ENCODE measurements around the gene ADM5. TPM values are rescaled to one million over a fixed set of nuclear protein-coding genes. Genes with fewer than 3 reads are reported as not detected.
A peak's percentile ranks its signal among the peaks of the same experiment; 100 is the strongest.

Gene ADM5
- total and polyA plus RNA-seq, 5 donors from 2014 or later: 0.10 to 1.7 (median 0.34) TPM; not detected in 2

- Histone ChIP-seq H3K27me3 (ENCODE audit: control insufficient read depth, insufficient read depth, low read length) (no peaks in the 10 kb centered on the region), H3K4me1 (ENCODE audit: control insufficient read depth, insufficient read depth, low read length, poor library complexity, severe bottlenecking) (no peaks in the 10 kb centered on the region), H3K36me3 (ENCODE audit: control insufficient read depth, insufficient read depth, low read length) (peaks cover 47% of the 10 kb centered on the region), H3K9me3 (ENCODE audit: control insufficient read depth in 2 of 2, low read length in 2 of 2) (no peaks in the 10 kb centered on the region), H3K4me3 (ENCODE audit: low read depth, low read length) (no peak overlapping the region), H3K27ac (ENCODE audit: insufficient read depth, low read length, poor library complexity, severe bottlenecking) (no peak overlapping the region)
- H3K27me3 Mint-ChIP-seq: no peaks in the 10 kb centered on the region
- peaks cover 0 to 2% (median 0%) of the 10 kb centered on the region in 7 donors for H3K9me3 Mint-ChIP-seq
- no peak for ATAC-seq (ENCODE audit: low read depth in 2 of 2)
- H3K36me3 Mint-ChIP-seq: peaks cover 16% of the 10 kb centered on the region
- no peak overlapping the region for H3K27ac Mint-ChIP-seq
- no peak for DNase-seq
- no peak overlapping the region for H3K4me3 Mint-ChIP-seq
- H3K4me1 Mint-ChIP-seq: peaks cover 0 to 17% (median 0%) of the 10 kb centered on the region in 4 donors
Measured at GRCh38 chr19:49655570-49656455, 33.6 kb upstream of the ADM5 start.

DNA sequence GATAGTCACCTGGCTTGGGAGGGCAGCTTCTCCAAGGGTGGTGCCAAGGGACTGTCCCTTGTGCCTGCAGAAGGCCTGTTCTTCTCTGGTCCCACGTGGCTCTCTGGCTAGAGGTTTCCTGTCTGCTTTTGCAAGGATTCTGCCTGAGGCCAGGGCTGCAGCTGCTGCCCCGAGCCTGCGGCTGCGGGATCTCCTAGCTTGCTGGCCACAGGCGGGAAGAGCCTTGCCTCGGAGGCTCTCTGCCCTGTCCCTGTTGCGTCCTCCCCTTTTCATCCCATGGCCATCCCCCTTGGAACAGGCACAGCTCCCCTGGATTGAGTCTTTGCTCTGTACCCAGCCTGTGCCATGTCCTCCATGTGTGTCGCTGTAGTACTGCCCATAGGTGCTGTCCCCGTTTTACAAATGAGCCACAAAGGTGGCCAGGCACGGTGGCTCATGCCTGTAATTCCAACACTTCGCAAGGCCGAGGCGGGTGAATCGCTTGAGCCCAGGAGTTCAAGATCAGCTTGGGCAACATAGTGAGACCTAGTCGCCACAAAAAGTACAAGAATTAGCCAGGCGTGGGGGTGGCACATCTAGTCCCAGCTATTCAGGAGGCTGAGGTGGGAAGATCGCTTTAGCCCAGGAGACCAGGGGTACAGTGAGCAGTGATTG, 32.8 kb upstream of the ADM5 start:
- H3K36me3 ChIP-seq (ENCODE audit: control insufficient read depth, insufficient read depth, low read length): peaks cover 50% of the 10 kb centered on the region
- ATAC-seq (ENCODE audit: low read depth in 2 of 2): no peak
- peaks cover 16% of the 10 kb centered on the region for H3K36me3 Mint-ChIP-seq

DNA sequence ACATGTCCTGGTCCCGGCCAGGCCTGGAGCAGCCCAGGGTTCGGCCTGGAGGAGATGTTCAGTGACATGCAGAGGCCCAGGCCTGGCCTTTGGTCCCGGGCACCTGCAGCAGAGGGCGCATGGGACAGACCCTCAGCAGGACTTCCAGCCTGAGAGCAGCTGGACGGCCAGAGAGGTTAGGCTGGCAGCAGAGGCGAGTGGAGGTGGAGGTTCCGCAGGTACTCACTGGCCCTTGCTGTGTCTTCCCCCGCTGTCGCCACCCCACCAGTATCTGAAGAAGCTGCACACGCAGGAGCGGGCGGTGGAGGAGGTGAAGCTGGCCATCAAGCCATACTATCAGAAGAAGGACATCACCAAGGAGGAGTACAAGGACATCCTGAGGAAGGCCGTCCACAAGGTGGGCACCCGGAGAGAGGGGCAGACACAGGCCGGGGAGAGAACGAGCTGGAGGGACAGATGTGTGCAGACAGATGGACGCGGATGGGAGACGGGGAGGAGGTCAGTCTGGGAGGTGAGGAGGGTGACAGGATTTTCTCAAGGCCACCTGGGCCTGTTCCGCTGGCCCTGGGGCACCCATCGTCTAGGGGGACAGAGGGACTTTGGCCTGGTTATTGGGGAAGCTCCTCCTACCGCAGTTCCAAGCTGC, 31.8 kb upstream of the ADM5 start:
- DNase-seq: no peak
- H3K36me3 ChIP-seq (ENCODE audit: control insufficient read depth, insufficient read depth, low read length): peaks cover 56% of the 10 kb centered on the region
- Mint-ChIP-seq H3K27me3 (no peaks in the 10 kb centered on the region), H3K36me3 (peaks cover 16% of the 10 kb centered on the region), H3K27ac (peak overlapping the region in 1 of 3 donors; percentile 48), H3K4me3 (peak overlapping the region in 1 of 4 donors; percentile 83), H3K9me3 (peaks cover 0 to 2% (median 0%) of the 10 kb centered on the region in 7 donors), H3K4me1 (peaks cover 0 to 28% (median 0%) of the 10 kb centered on the region in 4 donors)
- H3K27ac ChIP-seq (ENCODE audit: insufficient read depth, low read length, poor library complexity, severe bottlenecking): no peak overlapping the region
- no peaks in the 10 kb centered on the region for H3K9me3 ChIP-seq (ENCODE audit: control insufficient read depth in 2 of 2, low read length in 2 of 2)
- no peaks in the 10 kb centered on the region for H3K27me3 ChIP-seq (ENCODE audit: control insufficient read depth, insufficient read depth, low read length)
- no peak overlapping the region for H3K4me3 ChIP-seq (ENCODE audit: low read depth, low read length)
- peaks cover 6% of the 10 kb centered on the region for H3K4me1 ChIP-seq (ENCODE audit: control insufficient read depth, insufficient read depth, low read length, poor library complexity, severe bottlenecking)
- no peak for ATAC-seq (ENCODE audit: low read depth in 2 of 2)

More for the DNA sequence above, 32.8 kb upstream of the ADM5 start:
- Histone ChIP-seq H3K27me3 (ENCODE audit: control insufficient read depth, insufficient read depth, low read length) (no peaks in the 10 kb centered on the region), H3K4me3 (ENCODE audit: low read depth, low read length) (no peak overlapping the region), H3K9me3 (ENCODE audit: control insufficient read depth in 2 of 2, low read length in 2 of 2) (no peaks in the 10 kb centered on the region), H3K4me1 (ENCODE audit: control insufficient read depth, insufficient read depth, low read length, poor library complexity, severe bottlenecking) (no peaks in the 10 kb centered on the region), H3K27ac (ENCODE audit: insufficient read depth, low read length, poor library complexity, severe bottlenecking) (no peak overlapping the region)
- DNase-seq: no peak
- Mint-ChIP-seq H3K27me3 (no peaks in the 10 kb centered on the region), H3K4me3 (no peak overlapping the region), H3K9me3 (peaks cover 0 to 2% (median 0%) of the 10 kb centered on the region in 7 donors), H3K27ac (peak overlapping the region in 1 of 3 donors; percentile 12), H3K4me1 (peaks cover 0 to 22% (median 0%) of the 10 kb centered on the region in 4 donors)

DNA sequence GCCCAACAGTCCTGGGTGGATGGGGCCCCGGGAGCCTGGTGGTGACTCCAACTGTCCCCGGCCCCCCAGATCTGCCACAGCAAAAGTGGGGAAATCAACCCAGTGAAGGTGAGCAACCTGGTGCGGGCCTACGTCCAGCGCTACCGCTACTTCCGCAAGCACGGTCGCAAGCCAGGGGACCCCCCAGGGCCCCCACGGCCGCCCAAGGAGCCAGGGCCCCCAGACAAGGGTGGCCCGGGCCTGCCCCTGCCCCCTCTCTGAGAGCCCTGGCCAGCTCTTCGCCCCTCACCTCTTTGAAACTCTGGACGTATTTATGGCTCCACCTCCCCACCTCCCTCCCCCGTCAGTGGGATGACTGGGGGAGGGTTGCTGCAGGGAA, 31.3 kb upstream of the ADM5 start:
- no peak for DNase-seq
- Histone ChIP-seq H3K9me3 (ENCODE audit: control insufficient read depth in 2 of 2, low read length in 2 of 2) (no peaks in the 10 kb centered on the region), H3K4me3 (ENCODE audit: low read depth, low read length) (no peak overlapping the region), H3K36me3 (ENCODE audit: control insufficient read depth, insufficient read depth, low read length) (peaks cover 55% of the 10 kb centered on the region), H3K27ac (ENCODE audit: insufficient read depth, low read length, poor library complexity, severe bottlenecking) (no peak overlapping the region), H3K27me3 (ENCODE audit: control insufficient read depth, insufficient read depth, low read length) (no peaks in the 10 kb centered on the region), H3K4me1 (ENCODE audit: control insufficient read depth, insufficient read depth, low read length, poor library complexity, severe bottlenecking) (peaks cover 11% of the 10 kb centered on the region)
- Mint-ChIP-seq H3K9me3 (peaks cover 0 to 2% (median 0%) of the 10 kb centered on the region in 7 donors), H3K4me3 (peak overlapping the region in 1 of 4 donors; percentile 83), H3K4me1 (peaks cover 0 to 33% (median 0%) of the 10 kb centered on the region in 4 donors), H3K27ac (no peak overlapping the region), H3K27me3 (no peaks in the 10 kb centered on the region), H3K36me3 (peaks cover 13% of the 10 kb centered on the region)
- no peak for ATAC-seq (ENCODE audit: low read depth in 2 of 2)

GRCh38 chr19:49658566-49659442, 30.6 kb upstream of the ADM5 start:
- ATAC-seq (ENCODE audit: low read depth in 2 of 2) (no peak), DNase-seq (no peak)
- H3K27ac ChIP-seq (ENCODE audit: insufficient read depth, low read length, poor library complexity, severe bottlenecking): no peak overlapping the region
- no peaks in the 10 kb centered on the region for H3K27me3 Mint-ChIP-seq
- H3K9me3 ChIP-seq (ENCODE audit: control insufficient read depth in 2 of 2, low read length in 2 of 2): no peaks in the 10 kb centered on the region
- H3K27ac Mint-ChIP-seq: no peak overlapping the region
- peaks cover 0 to 40% (median 2%) of the 10 kb centered on the region in 4 donors for H3K4me1 Mint-ChIP-seq
- peaks cover 18% of the 10 kb centered on the region for H3K4me1 ChIP-seq (ENCODE audit: control insufficient read depth, insufficient read depth, low read length, poor library complexity, severe bottlenecking)
- no peak overlapping the region for H3K4me3 Mint-ChIP-seq
- no peaks in the 10 kb centered on the region for H3K9me3 Mint-ChIP-seq
- no peaks in the 10 kb centered on the region for H3K27me3 ChIP-seq (ENCODE audit: control insufficient read depth, insufficient read depth, low read length)
- peaks cover 55% of the 10 kb centered on the region for H3K36me3 ChIP-seq (ENCODE audit: control insufficient read depth, insufficient read depth, low read length)
- H3K36me3 Mint-ChIP-seq: peaks cover 13% of the 10 kb centered on the region
- H3K4me3 ChIP-seq (ENCODE audit: low read depth, low read length): no peak overlapping the region

- H3K27me3 ChIP-seq (ENCODE audit: control insufficient read depth, insufficient read depth, low read length): no peaks in the 10 kb centered on the region
- peaks cover 26% of the 10 kb centered on the region for H3K4me1 ChIP-seq (ENCODE audit: control insufficient read depth, insufficient read depth, low read length, poor library complexity, severe bottlenecking)
- no peak overlapping the region for H3K4me3 ChIP-seq (ENCODE audit: low read depth, low read length)
- Mint-ChIP-seq H3K4me1 (peaks cover 0 to 51% (median 10%) of the 10 kb centered on the region in 4 donors), H3K27ac (no peak overlapping the region), H3K4me3 (peak overlapping the region in 2 of 4 donors; percentile 7 to 61), H3K36me3 (peaks cover 14% of the 10 kb centered on the region), H3K9me3 (no peaks in the 10 kb centered on the region), H3K27me3 (peaks cover 2% of the 10 kb centered on the region)
- DNase-seq: no peak
- H3K36me3 ChIP-seq (ENCODE audit: control insufficient read depth, insufficient read depth, low read length): peaks cover 47% of the 10 kb centered on the region
- no peak overlapping the region for H3K27ac ChIP-seq (ENCODE audit: insufficient read depth, low read length, poor library complexity, severe bottlenecking)
- H3K9me3 ChIP-seq (ENCODE audit: control insufficient read depth in 2 of 2, low read length in 2 of 2): no peaks in the 10 kb centered on the region
- ATAC-seq (ENCODE audit: low read depth in 2 of 2): no peak
Measured at GRCh38 chr19:49660338-49660961, 28.9 kb upstream of the ADM5 start.
